ENCODE results near the gene FRMD4A.

FRMD4A gene

GRCh38 chr10:14270370-14270769, 60.4 kb downstream of the FRMD4A start:
- no peak overlapping the region for H3K9ac ChIP-seq (ENCODE audit: low read length)
- TF ChIP-seq CTCF (IDR thresholded peaks at IDR 0.05; ENCODE audit: low read length) (no peak), EZH2phosphoT487 (IDR thresholded peaks at IDR 0.05; ENCODE audit: low read length) (no peak), EZH2 (optimal IDR thresholded peaks at IDR 0.05; ENCODE audit: low read depth, low read length) (no peak)
- DNase-seq = no peak
- no peaks in the 10 kb centered on the region for H3F3A ChIP-seq (ENCODE audit: insufficient read depth, low read length)
- H3K4me1 ChIP-seq (ENCODE audit: low read length) = no peaks in the 10 kb centered on the region
- no peak overlapping the region for H3K27ac ChIP-seq (ENCODE audit: low read length)
- H3K79me2 ChIP-seq (ENCODE audit: low read length) = no peaks in the 10 kb centered on the region
- H3K27me3 ChIP-seq (replicated peaks; ENCODE audit: insufficient read depth, low read length) = no peaks in the 10 kb centered on the region
- no peaks in the 10 kb centered on the region for H4K20me1 ChIP-seq (ENCODE audit: insufficient read depth, low read length)
- H3K9me2 ChIP-seq (replicated peaks; ENCODE audit: insufficient read depth, low read length) = no peaks in the 10 kb centered on the region
- no peaks in the 10 kb centered on the region for H3K36me3 ChIP-seq (replicated peaks; ENCODE audit: insufficient read depth, low read length)
- no peak overlapping the region for H2AFZ ChIP-seq (ENCODE audit: low read length)
- H3K4me3 ChIP-seq (ENCODE audit: low read length) = no peak overlapping the region
- no peak overlapping the region for H3K4me2 ChIP-seq (ENCODE audit: low read depth, low read length)
- H3K9me3 ChIP-seq (replicated peaks; ENCODE audit: insufficient read depth, low read length) = no peaks in the 10 kb centered on the region

DNA sequence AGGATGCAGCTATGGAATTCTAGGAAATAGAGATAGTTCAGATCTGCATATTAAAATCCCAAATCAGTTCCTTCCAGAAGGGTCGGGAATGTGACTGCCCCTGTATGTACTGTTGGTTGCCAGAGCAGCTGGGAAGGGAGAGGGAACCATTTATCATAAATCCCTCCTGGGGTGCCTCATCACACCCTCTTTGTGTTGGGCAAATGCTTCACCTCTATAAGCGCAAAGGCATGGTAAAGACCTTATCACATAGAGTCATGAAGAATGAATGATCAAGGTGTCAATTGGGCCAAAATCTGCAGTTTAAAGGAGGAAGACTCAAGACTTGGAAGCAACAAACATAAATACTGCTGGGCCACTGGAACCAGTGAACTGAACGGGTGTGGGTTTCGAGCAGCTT, 65.0 kb downstream of the FRMD4A start:
- Histone ChIP-seq H3K4me2 (ENCODE audit: low read depth, low read length) (no peak overlapping the region), H3K4me3 (ENCODE audit: low read length) (no peak overlapping the region), H3F3A (ENCODE audit: insufficient read depth, low read length) (no peaks in the 10 kb centered on the region), H3K27me3 (replicated peaks; ENCODE audit: insufficient read depth, low read length) (no peaks in the 10 kb centered on the region), H2AFZ (ENCODE audit: low read length) (no peak overlapping the region), H3K4me1 (ENCODE audit: low read length) (no peaks in the 10 kb centered on the region), H3K79me2 (ENCODE audit: low read length) (no peaks in the 10 kb centered on the region), H3K9ac (ENCODE audit: low read length) (no peak overlapping the region), H3K9me2 (replicated peaks; ENCODE audit: insufficient read depth, low read length) (no peaks in the 10 kb centered on the region), H4K20me1 (ENCODE audit: insufficient read depth, low read length) (no peaks in the 10 kb centered on the region), H3K36me3 (replicated peaks; ENCODE audit: insufficient read depth, low read length) (no peaks in the 10 kb centered on the region), H3K9me3 (replicated peaks; ENCODE audit: insufficient read depth, low read length) (no peaks in the 10 kb centered on the region), H3K27ac (ENCODE audit: low read length) (no peak overlapping the region)
- no peak for TF ChIP-seq EZH2 (optimal IDR thresholded peaks at IDR 0.05; ENCODE audit: low read depth, low read length)
- no peak for TF ChIP-seq EZH2phosphoT487 (IDR thresholded peaks at IDR 0.05; ENCODE audit: low read length)
- no peak for TF ChIP-seq CTCF (IDR thresholded peaks at IDR 0.05; ENCODE audit: low read length)
- DNase-seq = no peak

- Histone ChIP-seq H3K36me3 (replicated peaks; ENCODE audit: insufficient read depth, low read length) (no peaks in the 10 kb centered on the region), H3K4me3 (ENCODE audit: low read length) (no peak overlapping the region), H4K20me1 (ENCODE audit: insufficient read depth, low read length) (no peaks in the 10 kb centered on the region), H3K9me3 (replicated peaks; ENCODE audit: insufficient read depth, low read length) (no peaks in the 10 kb centered on the region), H3K79me2 (ENCODE audit: low read length) (no peaks in the 10 kb centered on the region), H2AFZ (ENCODE audit: low read length) (no peak overlapping the region), H3K4me1 (ENCODE audit: low read length) (no peaks in the 10 kb centered on the region), H3K4me2 (ENCODE audit: low read depth, low read length) (no peak overlapping the region), H3K27ac (ENCODE audit: low read length) (no peak overlapping the region), H3K9me2 (replicated peaks; ENCODE audit: insufficient read depth, low read length) (no peaks in the 10 kb centered on the region), H3K9ac (ENCODE audit: low read length) (no peak overlapping the region), H3K27me3 (replicated peaks; ENCODE audit: insufficient read depth, low read length) (no peaks in the 10 kb centered on the region), H3F3A (ENCODE audit: insufficient read depth, low read length) (no peaks in the 10 kb centered on the region)
- TF ChIP-seq EZH2phosphoT487 (IDR thresholded peaks at IDR 0.05; ENCODE audit: low read length) = no peak
- no peak for TF ChIP-seq EZH2 (optimal IDR thresholded peaks at IDR 0.05; ENCODE audit: low read depth, low read length)
- TF ChIP-seq CTCF (IDR thresholded peaks at IDR 0.05; ENCODE audit: low read length) = no peak
- no peak for DNase-seq
Observed at GRCh38 chr10:14262836-14263425, 67.8 kb downstream of the FRMD4A start.

All from MM.1S (cell line).